Fibroblast of skin of right quadriceps (primary cell): ENCODE results near the gene FKBP10.

Source experiments
- DNase-seq: peaks from one replicate; pipeline ENCODE4 v3.0.0-alpha.2; 2013

FKBP10 gene

DNA sequence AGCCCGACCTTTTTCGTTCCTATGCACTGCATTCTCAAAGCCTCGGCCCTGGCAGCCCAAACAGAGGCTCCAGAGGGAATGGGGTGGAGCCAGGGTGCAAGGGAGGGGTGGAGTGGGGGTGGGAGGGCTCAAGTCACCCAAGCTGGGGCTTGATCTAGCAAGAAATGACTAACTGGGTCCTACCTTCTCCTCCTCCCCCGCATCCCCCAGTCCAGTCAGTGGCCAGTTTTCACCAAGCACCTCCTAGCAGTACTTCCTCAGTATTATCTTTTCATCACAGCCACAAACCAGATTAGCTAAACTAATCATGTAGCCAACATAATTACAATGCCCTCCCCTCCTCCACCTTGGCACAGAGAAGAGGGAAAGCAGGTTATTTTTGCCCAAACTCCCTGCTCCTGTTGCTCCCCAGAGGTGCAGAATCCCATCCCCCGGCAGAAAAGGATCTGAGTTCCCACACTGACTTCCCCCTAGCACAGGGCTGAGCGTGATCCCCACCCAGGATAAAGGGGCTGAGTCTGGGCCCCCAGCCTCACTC lies 28.5 kb upstream of the FKBP10 start:
- peak; percentile 44 for DNase-seq

DNA sequence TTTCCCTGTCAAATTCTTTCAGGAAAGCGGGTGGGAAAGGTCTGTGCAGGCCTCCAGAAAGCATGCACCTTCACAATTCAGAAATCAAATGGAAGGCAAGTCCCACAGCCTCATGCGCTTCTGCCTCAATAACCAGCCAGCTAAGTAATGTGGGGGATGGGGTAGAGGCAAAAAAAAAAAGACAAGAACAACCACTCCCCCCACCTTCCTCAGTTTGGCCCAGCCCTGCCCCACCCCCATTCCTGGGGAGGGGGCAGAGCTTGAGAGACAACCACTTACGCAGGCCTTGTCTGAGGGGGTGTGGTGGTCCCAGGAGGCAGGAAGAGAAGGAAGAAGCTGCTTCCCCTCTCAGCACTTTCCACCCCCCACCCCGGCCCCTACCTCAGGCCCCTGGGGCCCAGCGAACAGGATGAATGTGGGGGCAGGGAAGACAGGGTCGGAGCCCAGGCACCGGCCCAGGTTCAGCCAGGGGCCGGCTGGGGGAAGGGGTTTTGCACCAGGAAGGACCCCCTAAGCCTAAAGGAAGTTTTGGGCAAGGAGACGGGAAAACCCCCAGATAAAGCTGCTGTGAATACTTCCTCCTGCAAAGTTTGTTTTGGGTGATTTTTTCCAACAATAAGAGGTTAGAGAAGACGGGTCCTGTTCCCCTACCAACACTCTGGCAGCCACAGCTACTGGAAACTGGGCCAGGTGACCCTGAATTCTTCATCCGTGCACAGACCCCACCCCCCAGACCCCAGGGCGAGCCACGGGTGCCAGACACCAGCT lies 27.5 kb upstream of the FKBP10 start:
- DNase-seq = no peak

- DNase-seq = no peak
Observed at GRCh38 chr17:41785859-41786226, 27.0 kb upstream of the FKBP10 start.

- DNase-seq = peak; percentile 99
Observed at GRCh38 chr17:41786227-41787020, 26.4 kb upstream of the FKBP10 start, which contains the start of gene JUP. TSS of gene JUP (minus strand) at chr17:41786711. CDS start at chr17:41771854, 14,857 bp downstream.

GRCh38 chr17:41787021-41787418 lies 25.8 kb upstream of the FKBP10 start:
- no peak for DNase-seq

GRCh38 chr17:41792845-41793783 lies 19.7 kb upstream of the FKBP10 start:
- peak; percentile 39 for DNase-seq

DNA sequence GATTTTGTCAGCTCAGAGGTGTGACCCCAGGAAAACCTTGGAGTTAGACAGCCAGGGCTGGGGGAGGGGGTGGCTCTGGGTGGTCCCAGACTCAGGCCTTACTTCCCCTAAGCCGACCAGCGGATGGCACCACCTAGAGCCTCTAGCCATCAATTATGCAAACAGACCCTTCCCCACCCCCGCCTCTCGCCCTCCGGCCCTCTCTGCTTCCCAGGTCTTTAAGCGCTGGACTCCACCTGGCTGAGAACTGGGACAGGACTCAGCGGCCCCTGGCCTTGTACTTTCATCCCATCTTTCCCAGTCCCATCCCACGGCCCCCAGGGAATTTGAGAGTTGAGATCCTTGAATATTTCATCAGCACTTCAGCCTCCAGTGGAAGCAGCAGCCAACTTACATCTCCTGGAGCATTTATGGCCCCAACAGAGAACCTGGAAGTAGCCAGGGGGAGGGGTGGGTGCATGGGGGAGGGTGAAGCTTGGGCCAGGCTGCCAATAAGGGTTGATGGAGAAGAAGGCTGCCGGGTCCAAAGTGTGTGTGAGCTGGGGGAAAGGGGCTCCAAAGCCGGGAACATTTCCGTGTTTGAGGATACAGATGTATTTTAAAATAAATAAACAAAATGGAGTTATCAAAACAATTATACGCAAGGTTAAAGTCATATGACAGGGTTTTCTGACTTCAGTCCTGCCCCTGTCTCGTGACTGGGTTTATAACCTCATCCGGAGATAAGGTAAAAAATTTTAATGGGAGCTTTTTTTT lies 18.8 kb upstream of the FKBP10 start:
- peak; percentile 48 for DNase-seq

DNA sequence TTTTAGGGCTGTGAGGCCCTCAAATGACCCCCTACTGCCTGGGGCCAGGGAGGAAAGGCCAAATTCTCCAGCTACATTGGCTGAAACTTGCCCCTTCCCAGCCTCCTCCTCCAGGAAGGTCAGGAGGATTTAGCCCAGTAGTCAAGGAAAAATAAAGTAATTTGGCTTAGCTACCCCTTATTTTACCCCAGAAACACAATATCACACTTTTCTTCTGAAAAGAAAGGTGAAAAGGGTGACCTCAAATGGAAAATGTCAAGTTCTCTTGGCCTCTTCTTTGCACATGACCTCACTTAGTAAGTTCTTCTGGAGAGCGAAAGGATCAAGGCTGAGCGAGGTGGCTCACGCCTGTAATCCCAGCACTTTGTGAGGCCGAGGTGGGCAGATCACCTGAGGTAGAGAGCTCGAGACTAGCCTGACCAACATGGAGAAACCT lies 18.2 kb upstream of the FKBP10 start:
- no peak for DNase-seq

- DNase-seq = no peak
Observed at GRCh38 chr17:41796121-41796895, 16.5 kb upstream of the FKBP10 start.

- DNase-seq = no peak
Observed at GRCh38 chr17:41797377-41797776, 15.4 kb upstream of the FKBP10 start.

DNA sequence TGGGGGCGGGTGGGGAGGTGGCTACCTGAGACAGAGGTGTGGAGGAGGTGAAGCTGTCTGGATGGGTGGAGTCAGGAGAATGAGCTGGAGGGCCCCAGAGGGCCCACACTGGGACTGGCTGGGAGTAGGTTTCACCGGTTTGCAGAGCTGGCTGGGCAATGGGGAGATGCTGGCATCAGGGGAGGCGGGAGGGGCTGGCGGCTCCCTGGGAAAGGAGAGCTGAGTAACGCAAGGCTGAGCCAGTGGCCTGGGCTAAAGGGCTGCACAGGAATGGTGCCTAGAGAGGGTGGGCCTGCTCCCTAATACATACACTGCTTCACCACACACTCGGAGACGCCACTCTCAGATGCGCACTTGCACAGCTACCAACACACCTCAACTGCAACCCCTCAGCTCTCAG lies 13.4 kb upstream of the FKBP10 start:
- no peak for DNase-seq

DNA sequence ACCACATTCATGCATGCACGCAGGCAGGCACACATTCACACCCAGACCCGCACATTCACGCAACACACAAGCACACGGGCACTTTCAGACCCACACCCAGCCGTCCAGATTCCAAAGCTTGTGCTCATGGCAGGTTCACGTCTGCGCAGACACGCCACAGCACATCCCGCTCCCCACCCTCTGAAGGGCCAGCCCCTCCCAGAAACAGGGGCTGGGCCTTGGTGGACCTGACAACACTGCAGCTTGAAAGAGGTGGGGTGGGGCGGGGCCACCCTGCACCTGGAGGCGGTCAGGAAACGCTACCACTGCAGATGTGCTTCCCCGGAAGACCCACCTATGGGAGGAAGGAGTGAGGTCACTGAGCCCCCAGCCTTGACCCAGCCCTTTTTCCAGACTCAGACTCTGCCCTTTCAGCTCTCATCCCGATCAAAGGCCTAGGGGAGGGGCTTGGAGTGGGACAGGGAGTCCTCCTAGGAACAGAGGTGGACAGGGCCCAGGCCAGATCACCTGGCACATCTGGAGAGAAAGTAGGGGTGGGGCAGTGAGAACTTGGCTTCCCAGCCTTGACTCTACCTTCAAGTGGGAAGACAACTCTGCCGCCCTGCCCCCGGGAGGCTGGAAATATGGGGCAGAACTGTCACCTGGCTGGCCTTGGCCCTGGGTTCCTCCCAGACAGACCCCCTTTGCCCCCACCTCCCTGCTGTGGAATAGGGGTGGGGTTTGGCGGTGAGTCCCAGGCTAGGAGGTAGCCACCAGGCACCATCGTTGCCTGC lies 12.0 kb upstream of the FKBP10 start:
- peak; percentile 65 for DNase-seq

DNA sequence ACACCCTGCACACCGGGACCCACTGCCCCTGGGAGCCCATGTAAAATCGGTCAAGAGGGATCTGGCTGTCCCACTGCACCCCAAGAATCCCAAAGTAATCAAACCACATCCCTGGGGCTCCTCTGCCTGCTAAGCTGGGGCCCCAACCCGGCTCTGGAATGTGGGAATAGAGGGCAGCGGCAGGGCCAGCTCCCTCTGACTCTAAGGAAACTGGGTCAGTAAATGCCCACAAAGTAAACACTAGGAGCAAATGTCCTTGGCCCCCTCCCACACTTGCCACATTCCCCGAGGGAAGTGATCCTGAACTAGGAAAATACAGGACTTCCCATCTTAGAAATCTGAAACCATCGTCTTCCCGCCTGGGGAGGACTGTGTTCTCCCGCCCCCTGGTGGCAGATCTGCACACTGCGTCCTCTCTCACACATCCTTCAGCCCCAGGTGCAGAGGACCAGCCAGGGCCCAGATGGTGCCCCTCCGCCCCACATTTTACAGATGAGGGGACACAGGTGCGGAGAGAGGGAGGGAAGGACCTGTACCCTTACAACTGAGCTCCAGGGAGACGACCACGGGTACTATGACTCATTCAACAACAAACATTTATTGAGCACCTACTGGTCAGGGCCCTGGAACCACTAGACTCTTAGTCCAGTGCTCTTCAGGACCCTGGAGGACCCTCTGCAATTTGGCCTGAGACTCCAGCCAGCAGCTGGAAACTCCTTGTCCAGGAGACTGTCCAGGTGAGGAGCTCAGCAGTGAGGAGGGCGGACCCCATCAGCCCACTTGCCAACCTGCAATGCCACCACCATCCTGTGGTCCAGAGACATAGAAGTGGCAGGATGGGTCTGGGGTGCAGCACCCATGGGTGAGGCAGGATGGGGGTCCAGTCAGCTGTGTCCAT lies 11.2 kb upstream of the FKBP10 start:
- peak; percentile 69 for DNase-seq

GRCh38 chr17:41803049-41804020 lies 9.5 kb upstream of the FKBP10 start:
- DNase-seq = no peak

- DNase-seq = no peak
Observed at GRCh38 chr17:41806685-41807445, 5.9 kb upstream of the FKBP10 start.

DNA sequence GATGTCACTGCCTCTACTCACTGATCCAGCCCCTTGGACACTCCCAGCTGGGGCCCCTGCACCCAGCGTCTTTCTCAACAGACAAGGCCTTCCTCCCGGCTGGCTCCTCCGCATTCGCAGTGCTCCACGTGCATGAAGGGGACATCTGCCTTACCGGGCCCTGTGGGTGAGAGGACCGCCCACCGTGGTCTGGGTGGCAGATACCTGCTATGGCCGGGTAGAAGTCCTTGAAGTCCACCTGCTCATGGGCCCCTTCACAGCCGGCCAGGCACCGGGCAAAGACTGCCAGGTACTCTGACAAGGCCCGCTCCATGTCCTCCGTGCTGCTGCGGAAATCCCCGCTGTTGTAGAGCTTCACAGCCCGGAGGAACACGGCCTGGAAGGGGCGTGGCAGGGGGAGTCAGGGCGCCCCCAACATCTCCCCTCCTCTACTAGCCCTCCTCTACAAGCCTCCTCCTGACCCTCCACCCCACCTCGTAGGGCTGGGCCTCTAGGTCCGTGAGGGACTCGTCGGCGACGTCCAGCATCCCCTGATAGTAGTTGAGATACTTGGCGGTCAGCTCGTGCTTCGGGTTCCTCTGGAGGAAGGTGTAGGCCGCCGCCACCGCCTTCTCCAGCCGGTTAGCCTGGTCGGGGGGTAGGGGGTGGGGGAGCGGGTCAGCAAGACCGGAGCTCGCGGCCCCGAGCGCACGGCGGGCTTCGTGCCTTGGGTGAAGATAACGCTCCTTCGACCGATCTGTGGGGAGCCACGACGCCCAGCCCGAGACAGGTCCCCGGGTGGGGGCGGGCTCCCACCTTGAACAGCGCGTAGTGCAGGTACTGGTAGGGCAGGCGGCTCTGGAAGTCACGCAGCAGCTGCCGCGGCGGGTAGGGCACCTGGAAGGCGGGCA lies 1.9 kb upstream of the FKBP10 start:
- no peak for DNase-seq
